C4-2B (cell line): ENCODE results near the gene GMPR.

Experiments used
- CTCF ChIP-seq: fragments of 450-650 bp; conservative IDR thresholded peaks from 2 replicates; pipeline ENCODE4 v1.5.1; 2017; ENCODE audit warnings: mild to moderate bottlenecking
- ZFX ChIP-seq: fragments of 450-650 bp; IDR thresholded peaks from 2 replicates; pipeline ENCODE4 v1.6.1; 2017

DNA sequence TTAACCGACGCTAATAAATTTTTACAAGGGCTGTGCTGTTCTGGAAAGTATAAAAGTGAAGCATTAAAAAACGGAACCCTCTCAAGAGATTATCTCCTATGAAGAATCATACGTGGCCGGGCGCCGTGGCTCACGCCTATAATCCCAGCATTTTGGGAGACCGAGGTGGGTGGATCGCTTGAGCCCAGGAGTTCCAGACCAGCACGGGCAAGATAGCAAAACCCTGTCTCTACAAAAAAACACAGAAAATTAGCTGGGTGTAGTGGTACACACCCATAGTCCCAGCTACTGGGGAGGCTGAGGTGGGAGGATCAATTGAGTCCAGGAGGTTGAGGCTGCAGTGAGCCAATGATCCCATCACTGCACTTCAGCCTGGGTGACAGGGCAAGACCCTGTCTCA lies 83.4 kb downstream of the GMPR start:
- TF ChIP-seq CTCF (no peak), ZFX (no peak)
